K562 (cell line): ENCODE measurements around the gene PITPNM1. TPM values are rescaled to one million over a fixed set of nuclear protein-coding genes. Genes with fewer than 3 reads are reported as not detected.

Source experiments
- ATAC-seq: fragments of 200-7000 bp; cut with Tn5 transposase; 3 replicates; pipeline ENCODE4 v1.9.1; 2020; ENCODE audit warnings: moderate library complexity
- BruUV-seq: library from RNA; stranded (reverse); fragments of 400-500 nt; replicated peaks from 2 replicates; lab custom pipeline; 2021; lab: Mats Ljungman, UMichigan
- CTCF ChIA-PET: fragments of 300-600 bp; formaldehyde crosslinking; extraction: SDS; loops from one replicate; lab custom pipeline; 2021; ENCODE audit warnings: low intra/inter-chr PET ratio; lab: Yijun Ruan, JAX
- POLR2A ChIA-PET: fragments of 300-600, 350-650 bp; sonication (Branson Sonifier 250); formaldehyde crosslinking; extraction: SDS; loops from one replicate; lab custom pipeline; 2021; ENCODE audit warnings: antibody characterized with exemption, inconsistent platforms; lab: Yijun Ruan, JAX
- DNase-seq, 4 experiments: peaks; one replicate each; pipeline versions ENCODE4 v3.0.0 to v3.0.0-alpha.2; 2011 to 2018; ENCODE audit warnings: low spot score in 3 of 4, mixed read lengths in 3 of 4; ENCODE audit errors: extremely low read depth in 1 of 4
- FAIRE-seq: peaks from 2 replicates; lab custom pipeline; 2011; peaks lifted over from hg19 to GRCh38; lab: Jason Lieb, UNC
- H2AFZ ChIP-seq: 2 replicates; pipeline ENCODE4 v1.6.0; 2011; ENCODE audit warnings: low read depth, low read length, control low read depth, inconsistent platforms
- H3K27ac ChIP-seq: fragments of 200-600 bp; 3 replicates; pipeline ENCODE4 v1.8.0; 2011; ENCODE audit warnings: low read depth, mild to moderate bottlenecking, control low read depth, inconsistent platforms, low read length, moderate library complexity, mixed read lengths; ENCODE audit errors: extremely low read depth
- H3K27me3 ChIP-seq, 2 experiments: fragments of 300-600 bp in 1 of 2; 2 replicates in 1 of 2; 3 replicates in 1 of 2; pipeline versions ENCODE4 v1.6.0 to v1.8.0; 2011; ENCODE audit warnings: inconsistent platforms in 2 of 2, low read length in 2 of 2, mild to moderate bottlenecking in 1 of 2, mixed read lengths in 1 of 2, moderate library complexity in 1 of 2; ENCODE audit not compliant: control insufficient read depth in 2 of 2, insufficient read depth in 2 of 2
- H3K36me3 ChIP-seq: fragments of 300-600 bp; 3 replicates; pipeline ENCODE4 v1.8.0; 2011; ENCODE audit warnings: mild to moderate bottlenecking, low read length, inconsistent platforms; ENCODE audit not compliant: control insufficient read depth, insufficient read depth
- H3K4me1 ChIP-seq, 2 experiments: fragments of 200-600 bp in 1 of 2; replicated peaks in 1 of 2; 2 replicates in 1 of 2; 3 replicates in 1 of 2; pipeline versions ENCODE4 v1.5.1 to v1.8.0; 2011; ENCODE audit warnings: inconsistent platforms in 2 of 2, low read length in 2 of 2, mild to moderate bottlenecking in 1 of 2, mixed read lengths in 1 of 2, moderate library complexity in 1 of 2; ENCODE audit not compliant: control insufficient read depth in 2 of 2, insufficient read depth in 2 of 2
- H3K4me2 ChIP-seq: 2 replicates; pipeline ENCODE4 v1.6.1; 2011; ENCODE audit warnings: low read length, control low read depth, inconsistent platforms, mixed read lengths; ENCODE audit not compliant: insufficient read depth
- H3K4me3 ChIP-seq: fragments of 200-600 bp; sonication (generic), shearing (Covaris generic); 2 replicates; pipeline ENCODE4 v1.5.1; 2016; ENCODE audit warnings: control low read depth, inconsistent platforms
- H3K79me2 ChIP-seq: fragments of 200-600 bp; 3 replicates; pipeline ENCODE4 v1.8.0; 2011; ENCODE audit warnings: low read length, inconsistent platforms; ENCODE audit not compliant: control insufficient read depth, insufficient read depth
- H3K9ac ChIP-seq, 2 experiments: 2 replicates each; pipeline versions ENCODE4 v1.6.0 to v1.6.1; 2011; ENCODE audit warnings: low read depth in 2 of 2, low read length in 2 of 2, control low read depth in 1 of 2, inconsistent platforms in 1 of 2, mild to moderate bottlenecking in 1 of 2, mixed read lengths in 1 of 2; ENCODE audit not compliant: insufficient read depth in 1 of 2
- H3K9me1 ChIP-seq: one replicate; pipeline ENCODE4 v1.6.0; 2011; ENCODE audit warnings: inconsistent platforms, mild to moderate bottlenecking, low read length, moderate library complexity; ENCODE audit not compliant: control insufficient read depth, insufficient read depth
- H3K9me3 ChIP-seq: replicated peaks from 2 replicates; pipeline ENCODE4 v1.5.1; 2011; ENCODE audit warnings: low read depth, low read length, inconsistent platforms; ENCODE audit not compliant: control insufficient read depth, insufficient read depth
- H4K20me1 ChIP-seq: replicated peaks from 2 replicates; pipeline ENCODE4 v1.6.1; 2011; ENCODE audit warnings: low read length, inconsistent platforms, mixed read lengths; ENCODE audit not compliant: control insufficient read depth, insufficient read depth
- ARID1B ChIP-seq: fragments of 450-650 bp; IDR thresholded peaks from 2 replicates; pipeline ENCODE4 v1.6.1; 2016; ENCODE audit warnings: antibody characterized with exemption, mild to moderate bottlenecking, inconsistent platforms
- CC2D1A ChIP-seq: fragments of 450-650 bp; IDR thresholded peaks from 2 replicates; pipeline ENCODE4 v1.6.1; 2017; ENCODE audit warnings: mild to moderate bottlenecking
- CREBBP ChIP-seq: IDR thresholded peaks from one replicate; pipeline ENCODE4 v1.6.1; 2012; ENCODE audit warnings: low read depth, mild to moderate bottlenecking, control low read depth, inconsistent platforms, low read length
- MYNN ChIP-seq, 2 experiments: sonication (generic); formaldehyde crosslinking in 1 of 2; IDR thresholded peaks; 2 replicates each; pipeline versions ENCODE4 v1.5.0 to v1.6.1; 2016 to 2020; ENCODE audit warnings: antibody characterized with exemption in 1 of 2, missing genetic modification reagents in 1 of 2
- NUFIP1 ChIP-seq: fragments of 450-650 bp; IDR thresholded peaks from 2 replicates; pipeline ENCODE4 v1.6.1; 2018; ENCODE audit not compliant: partially characterized antibody
- XRCC5 ChIP-seq: fragments of 200-400 bp; formaldehyde crosslinking; IDR thresholded peaks from 2 replicates; pipeline ENCODE4 v1.6.1; 2017; ENCODE audit warnings: low read depth, mild to moderate bottlenecking, low read length
- ZNF140 ChIP-seq: fragments of 250-450 bp; sonication (Bioruptor Pico); IDR thresholded peaks from 2 replicates; pipeline ENCODE4 v1.8.0; 2021; ENCODE audit warnings: moderate library complexity, mild to moderate bottlenecking, inconsistent platforms
- ZNF436 ChIP-seq: fragments of 250-450, 450-650 bp; sonication (Bioruptor Pico); formaldehyde crosslinking; IDR thresholded peaks from 2 replicates; pipeline ENCODE4 v1.7.0; 2020; ENCODE audit warnings: mild to moderate bottlenecking
- ZNF592 ChIP-seq: fragments of 450-650 bp; IDR thresholded peaks from 2 replicates; pipeline ENCODE4 v1.6.1; 2017; ENCODE audit warnings: antibody characterized with exemption, mild to moderate bottlenecking
- WGBS: fragments of 100-300 bp; shearing (Covaris generic); methylation state at CpG from one replicate; pipeline ENCODE4 v1.1.6; 2016; ENCODE audit warnings: low coverage, mixed read lengths; ENCODE audit not compliant: insufficient coverage; ENCODE audit errors: missing lambda C conversion rate; 5-methylcytosine and 5-hydroxymethylcytosine counted together
- in situ Hi-C: fragments of 300-500 bp; cut with MboI; formaldehyde crosslinking; loops from 4 replicates; pipeline ENCODE4 v1.15.0; 2018; ENCODE audit warnings: inconsistent platforms, mixed read lengths
- intact Hi-C: fragments of 100-400 bp; cut with micrococcal nuclease; formaldehyde crosslinking; loops from 2 replicates; pipeline ENCODE4 v1.14.2; 2022
- polyA plus RNA-seq, 8 experiments: library from polyadenylated mRNA; depleted of rRNA in 4 of 8; stranded (reverse) in 5 of 8; unstranded in 3 of 8; fragments of >200 nt; fragmentation: Nextera tagmentation in 2 of 8; fragmentation: Illumina TruSeq in 1 of 8; extraction: Ambion mirVana in 2 of 8; extraction: Trizol in 1 of 8; gene quantifications; 2 replicates each; pipeline versions ENCODE4 v1.2.1 to v1.2.3, GENCODE V29; 2011 to 2014; ENCODE audit warnings: inconsistent platforms in 1 of 8, missing spikeins in 1 of 8
- total RNA-seq, 7 experiments: library from RNA; depleted of rRNA in 6 of 7; stranded (reverse); fragments of >200 nt in 6 of 7; fragmentation: Illumina TruSeq in 2 of 7; extraction: Trizol in 2 of 7; gene quantifications; 2 replicates each; pipeline versions ENCODE4 v1.2.1 to v1.2.3, GENCODE V29; 2011 to 2021; ENCODE audit warnings: low replicate concordance in 1 of 7

Gene PITPNM1
- total and polyA plus RNA-seq, 9 of the 15 experiments (the other 6 are each of a cell fraction or from before 2014, with no cell fraction given): 0.11 to 53.7 (median 16.0) TPM

GRCh38 chr11:67551127-67551526, 46.0 kb upstream of the PITPNM1 start (continued):
- no peak for TF ChIP-seq ZNF592
- no peak for TF ChIP-seq XRCC5
- TF ChIP-seq CC2D1A: no peak
- TF ChIP-seq ZNF436 (CRISPR knock-in tag): no peak
- no peak for TF ChIP-seq CREBBP
- TF ChIP-seq, all 486 proteins: peak for 0

- no peak overlapping the region for H3K9ac ChIP-seq
- no peaks in the 10 kb centered on the region for H3K27me3 ChIP-seq
- ChIA-PET POLR2A (interaction anchor here (0.9 kb wide), 2 partner anchors 8 to 34 kb away, joined by 3 to 4 read pairs; no protein-coding TSS in a partner anchor), CTCF (no interaction called here)
- in situ Hi-C loops: loop anchor here (25.0 kb wide), 1 partner anchor 1139 kb away; the partner anchor contains the start of gene GAL
- no peaks in the 10 kb centered on the region; the same call in 1 of the 2 replicates for H3K9me3 ChIP-seq
- WGBS: 26% methylated on average over 9 of the region's 9 CpGs
- DNase-seq (peak in 1 of 4 experiments; percentile 2), ATAC-seq (no peak), FAIRE-seq (no peak)
- intact Hi-C loops: no loop called here
- H2AFZ ChIP-seq: no peak overlapping the region
- no peaks in the 10 kb centered on the region for H3K9me1 ChIP-seq
- H3K4me3 ChIP-seq: no peak overlapping the region
- no peaks in the 10 kb centered on the region for H3K36me3 ChIP-seq
- peaks cover 9 to 11% of the 10 kb centered on the region in 2 experiments; a peak in 3 of 5 replicates for H3K4me1 ChIP-seq
- H3K79me2 ChIP-seq: no peaks in the 10 kb centered on the region
- H3K4me2 ChIP-seq: no peak overlapping the region
- no peaks in the 10 kb centered on the region for H4K20me1 ChIP-seq
- H3K27ac ChIP-seq: no peak overlapping the region
- BruUV-seq: no TSS peak
- TF ChIP-seq ARID1B (no peak), ZNF140 (no peak), MYNN (IDR thresholded peaks at IDR 0.05) (no peak), MYNN (CRISPR knock-in tag; IDR thresholded peaks at IDR 0.05) (no peak), NUFIP1 (no peak)
These were observed 43.5 kb upstream of the PITPNM1 start for GRCh38 chr11:67548555-67549110.
